ENCODE data around the gene CABLES1.

Gene CABLES1

DNA sequence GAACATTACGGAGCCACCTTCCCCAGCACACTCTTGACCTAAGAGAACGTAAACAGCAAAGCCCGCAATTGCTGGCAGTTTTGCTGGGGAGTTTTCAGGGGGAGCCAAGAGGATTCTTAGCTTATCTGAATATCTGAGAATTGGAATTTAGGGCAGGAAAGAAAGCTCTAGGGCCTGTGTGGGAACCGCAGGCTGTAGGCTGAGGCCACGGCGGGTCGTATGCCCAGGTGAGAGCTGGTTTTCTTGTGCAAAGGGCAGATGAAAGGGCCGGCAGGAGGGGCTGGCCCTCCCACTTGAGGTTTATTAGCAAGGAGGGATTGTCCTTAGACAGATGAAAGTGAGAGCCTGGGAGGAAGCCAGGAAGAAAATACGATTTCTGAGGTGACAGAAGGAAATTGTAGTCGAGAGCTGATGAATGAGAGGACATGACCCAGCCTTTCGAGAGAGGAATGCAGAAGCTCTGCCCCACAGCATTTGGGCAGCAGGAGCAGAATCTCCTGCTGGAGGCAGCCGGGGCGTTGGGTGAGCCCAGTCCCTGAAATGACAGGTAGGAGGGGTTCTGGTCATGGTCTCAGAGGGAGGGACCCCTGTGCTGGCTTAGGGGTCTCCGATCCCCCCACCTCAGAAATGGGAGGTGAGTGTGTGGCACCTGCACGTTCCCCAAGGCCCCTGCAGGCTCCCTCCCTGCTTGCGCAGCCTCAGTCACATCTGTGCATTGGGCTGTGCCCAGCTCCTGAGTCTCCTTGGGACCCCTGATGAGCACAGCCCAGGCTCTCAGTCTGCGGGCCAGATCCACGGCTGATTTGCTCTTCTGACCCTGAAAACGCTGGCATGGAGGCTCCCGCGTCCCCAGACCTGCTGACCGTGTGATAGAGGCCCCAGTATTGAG, 61.1 kb downstream of the CABLES1 start:
- DNase-seq = no peak

DNA sequence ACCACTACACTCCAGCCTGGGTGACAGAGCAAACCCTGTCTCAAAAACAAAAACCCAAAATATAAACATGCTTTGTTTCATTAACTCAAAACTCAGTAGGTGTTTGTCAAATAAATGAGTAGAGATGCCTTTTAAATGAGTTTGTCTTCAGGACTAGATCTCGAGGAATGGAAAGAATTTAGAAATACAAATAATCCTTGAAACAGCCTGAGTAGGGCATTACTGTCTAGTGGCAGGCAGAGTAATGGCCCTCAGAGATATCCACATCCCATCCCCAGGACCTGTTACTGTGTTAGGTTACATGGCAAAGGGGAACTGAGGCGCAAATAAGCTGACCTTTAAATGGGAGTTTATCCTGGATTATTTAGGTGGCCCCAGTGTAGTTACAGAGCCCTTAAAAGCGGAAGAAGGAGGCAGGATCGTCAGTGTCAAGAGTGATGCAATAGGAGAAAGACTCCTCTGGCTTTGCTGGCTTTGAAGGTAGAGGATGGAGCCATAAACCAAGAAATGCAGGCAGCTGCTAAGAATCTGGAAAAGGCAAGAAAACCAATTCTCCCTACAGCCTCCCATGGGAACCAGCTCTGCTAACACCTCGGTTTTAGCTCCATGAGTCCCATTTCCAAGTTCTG, 63.0 kb downstream of the CABLES1 start:
- DNase-seq = no peak

DNA sequence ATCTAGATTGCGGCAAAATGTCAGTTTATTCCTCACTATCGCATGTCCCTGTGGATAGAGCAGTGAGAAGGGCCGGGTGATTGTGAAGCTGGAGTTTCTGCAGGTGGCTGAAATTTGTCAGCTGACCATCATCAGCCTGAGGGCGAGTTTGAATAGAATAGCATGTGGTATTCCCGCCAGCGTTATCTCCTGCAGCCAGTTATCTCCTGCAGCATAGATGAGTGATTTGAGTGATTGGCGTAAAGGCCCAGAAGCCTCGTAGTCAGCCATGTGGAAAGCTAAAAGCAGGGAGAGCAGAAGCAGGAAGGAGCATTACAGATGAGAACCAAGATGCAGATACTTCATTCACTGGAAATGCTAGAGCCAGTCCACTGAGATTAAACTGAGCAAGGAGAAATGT, 65.5 kb downstream of the CABLES1 start:
- DNase-seq = no peak

DNA sequence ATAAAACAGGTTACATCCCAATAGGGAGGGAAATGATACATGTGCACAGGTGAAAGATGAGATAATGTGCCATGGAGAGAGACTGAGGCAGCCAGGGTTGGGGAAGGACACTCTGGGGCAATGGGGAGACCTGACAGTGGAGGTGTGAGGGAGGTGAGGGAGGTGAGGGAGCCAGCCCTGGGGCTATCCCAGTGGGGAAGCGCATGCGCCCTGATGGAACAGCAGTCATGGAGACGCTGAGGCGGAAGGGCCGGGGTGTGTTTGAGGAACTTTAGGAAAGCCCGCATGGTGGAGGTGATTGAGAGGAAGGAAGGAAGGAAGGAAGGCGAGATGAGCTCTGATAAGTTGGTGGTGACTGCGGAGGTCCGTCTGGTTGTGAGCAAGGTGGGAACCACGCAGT, 66.5 kb downstream of the CABLES1 start:
- no peak for DNase-seq

DNA sequence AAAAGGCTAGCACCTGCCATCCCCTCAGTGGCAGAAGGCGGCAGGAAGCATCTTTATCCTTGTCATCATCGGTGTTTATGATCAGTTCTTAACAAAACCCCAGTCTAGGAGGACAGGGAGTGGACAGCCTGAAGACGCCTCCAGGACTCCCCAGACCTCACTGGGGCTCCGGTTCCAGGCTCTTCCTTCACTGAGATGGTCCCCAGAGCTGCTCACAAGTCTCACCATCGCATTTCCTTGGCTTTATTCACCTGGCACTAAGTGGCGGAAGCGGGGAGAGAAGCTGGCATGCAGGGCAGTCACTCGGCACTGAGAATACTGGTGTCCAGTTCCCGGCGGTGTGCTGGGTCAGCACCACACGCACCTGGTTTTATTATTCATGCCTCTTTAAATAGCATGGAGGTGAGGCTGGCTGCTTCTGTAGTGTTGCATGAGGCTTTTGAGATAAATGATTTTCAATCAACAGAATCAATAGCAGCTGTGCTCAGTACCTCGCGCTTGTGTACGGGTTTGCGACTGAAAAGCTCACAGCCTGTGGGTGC, 68.7 kb downstream of the CABLES1 start:
- no peak for DNase-seq

DNA sequence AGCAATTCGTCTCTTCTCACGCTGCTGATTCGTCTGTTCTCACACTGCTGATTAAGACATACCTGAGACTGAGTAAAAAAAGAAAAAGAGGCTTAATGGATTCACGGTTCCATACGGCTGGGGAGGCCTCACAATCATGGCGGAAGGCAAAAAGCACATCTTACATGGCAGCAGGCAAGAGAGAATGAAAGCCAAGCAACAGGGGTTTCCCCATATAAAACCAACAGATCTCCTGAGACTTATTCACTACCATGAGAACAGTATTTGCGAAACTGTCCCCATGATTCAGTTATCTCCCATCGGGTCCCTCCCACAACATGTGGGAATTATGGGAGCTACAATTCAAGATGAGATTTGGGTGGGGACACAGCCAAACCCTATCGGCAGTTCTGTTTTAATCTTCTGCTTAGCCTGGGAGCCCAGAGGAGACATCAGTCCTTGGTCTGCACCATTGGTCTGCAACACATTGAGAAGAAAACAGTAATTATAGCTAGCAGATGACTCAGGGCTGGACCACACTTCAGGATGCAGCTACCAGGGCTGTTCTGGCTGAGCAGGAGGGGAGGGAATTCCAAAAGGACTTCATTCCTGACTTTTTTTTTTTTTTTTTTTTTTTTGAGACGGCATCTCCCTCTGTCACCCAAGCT, 69.4 kb downstream of the CABLES1 start:
- DNase-seq = no peak

DNA sequence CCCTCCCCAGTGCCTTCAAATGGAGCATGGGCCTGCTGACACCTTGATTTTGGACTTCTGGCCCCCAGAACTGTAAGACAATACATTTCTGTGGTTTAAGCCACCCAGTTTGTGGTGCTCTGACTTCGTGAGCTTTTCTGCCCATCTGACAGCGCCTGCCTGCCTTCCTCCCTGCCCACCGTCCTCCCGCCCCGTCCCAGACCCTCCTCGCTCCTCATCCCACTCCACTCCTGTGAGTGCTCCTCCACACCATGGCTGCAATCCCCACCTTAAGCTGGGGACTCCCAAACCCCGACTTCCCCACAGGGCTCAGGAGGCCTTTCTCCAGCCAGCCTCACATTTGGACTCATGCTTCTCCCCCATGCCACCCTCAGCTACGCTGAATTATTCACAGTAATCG, 70.7 kb downstream of the CABLES1 start:
- DNase-seq = no peak

DNA sequence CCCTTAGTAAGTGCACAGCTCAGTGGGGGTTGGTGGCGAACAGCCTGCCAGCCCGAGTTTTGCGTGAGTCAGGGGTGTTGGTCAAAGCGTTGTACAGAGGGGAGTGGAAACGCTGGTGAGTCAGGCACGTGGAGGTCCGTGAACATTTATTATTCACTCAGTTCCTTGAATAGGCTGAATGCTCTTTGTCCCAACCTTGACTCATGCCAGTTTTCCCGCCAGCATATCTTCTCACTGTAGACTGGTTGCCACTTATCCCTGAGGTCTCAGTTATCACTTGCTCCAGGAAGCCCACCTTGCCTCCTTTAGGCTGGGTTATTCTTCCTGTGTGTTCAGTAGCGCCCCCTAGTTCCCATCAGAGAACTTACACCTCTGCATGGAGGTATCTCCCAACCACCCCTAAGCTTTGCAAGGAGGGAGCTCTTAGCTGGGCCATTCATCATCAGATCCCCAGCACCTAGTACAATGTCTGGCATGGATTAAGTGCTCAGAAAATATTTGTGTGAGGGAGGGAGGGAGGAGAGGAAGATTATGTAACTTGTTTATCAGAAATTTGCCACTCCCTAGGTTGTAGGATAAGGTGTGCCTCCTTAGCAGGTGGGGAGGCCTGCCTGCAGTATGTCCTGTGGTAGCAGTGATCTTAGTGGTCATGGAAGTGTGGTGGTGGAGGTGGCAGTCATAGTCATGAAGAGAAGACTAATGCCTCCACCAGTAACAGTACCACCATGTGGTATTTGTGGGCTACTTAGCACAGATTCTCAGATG, 72.1 kb downstream of the CABLES1 start:
- DNase-seq = no peak

DNA sequence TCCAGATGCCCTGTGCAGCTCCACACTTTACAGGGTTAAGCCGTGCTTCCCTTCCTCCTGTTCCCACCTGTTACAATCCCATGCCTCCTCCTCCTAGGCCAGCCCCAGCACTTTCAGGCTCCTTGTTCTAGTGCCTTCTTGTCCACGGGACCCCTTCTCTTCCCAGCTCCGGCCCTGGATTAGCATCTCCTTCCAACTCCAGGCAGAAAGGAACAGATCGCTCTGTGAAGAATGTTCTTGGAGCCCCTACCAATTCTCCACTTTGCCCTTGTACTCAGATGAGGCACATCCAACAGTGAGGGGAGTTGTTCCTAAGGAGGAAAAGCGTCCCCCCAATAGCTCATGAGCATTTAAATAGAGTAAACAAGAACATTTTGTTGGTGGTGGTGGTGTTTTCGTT, 72.7 kb downstream of the CABLES1 start:
- DNase-seq = no peak

DNA sequence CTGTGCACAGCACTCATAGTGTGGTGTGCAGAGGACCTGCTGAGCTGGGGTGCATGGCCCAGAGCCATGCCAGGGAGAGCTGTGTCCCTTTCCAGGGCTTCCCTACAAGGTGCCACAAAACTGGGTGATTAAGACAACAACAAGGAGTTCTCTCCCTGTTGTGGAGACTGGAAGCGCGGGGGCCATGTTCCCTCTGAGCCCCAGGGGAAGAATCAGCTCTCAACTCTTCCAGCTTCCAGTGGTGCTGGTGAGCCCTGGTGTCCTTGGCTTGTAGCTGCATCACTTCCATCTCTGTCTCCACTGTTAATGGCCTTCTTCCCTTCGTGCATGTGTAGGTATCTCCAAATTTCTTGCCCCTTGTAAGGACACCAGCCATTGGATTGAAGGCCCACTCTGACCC, 73.3 kb downstream of the CABLES1 start:
- DNase-seq = no peak

DNA sequence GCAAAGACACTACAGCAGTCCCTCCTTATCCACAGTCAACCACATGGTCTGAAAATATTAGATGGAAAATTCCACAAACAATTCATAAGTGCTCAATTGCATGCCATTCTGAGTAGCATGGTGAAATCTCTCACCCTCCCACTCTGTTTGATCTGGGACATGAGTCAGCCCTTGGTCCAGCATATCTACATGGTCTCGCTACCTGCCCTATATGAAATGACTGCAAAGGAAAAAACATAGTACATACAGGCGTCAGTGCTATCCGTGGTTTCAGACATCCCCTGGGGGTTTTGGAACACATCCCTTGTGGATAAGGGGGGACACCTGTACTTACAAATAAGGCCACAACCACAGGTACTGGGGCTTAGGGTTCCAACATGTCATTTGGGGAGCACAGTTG, 73.7 kb downstream of the CABLES1 start:
- peak; percentile 31 to 50 for DNase-seq

DNA sequence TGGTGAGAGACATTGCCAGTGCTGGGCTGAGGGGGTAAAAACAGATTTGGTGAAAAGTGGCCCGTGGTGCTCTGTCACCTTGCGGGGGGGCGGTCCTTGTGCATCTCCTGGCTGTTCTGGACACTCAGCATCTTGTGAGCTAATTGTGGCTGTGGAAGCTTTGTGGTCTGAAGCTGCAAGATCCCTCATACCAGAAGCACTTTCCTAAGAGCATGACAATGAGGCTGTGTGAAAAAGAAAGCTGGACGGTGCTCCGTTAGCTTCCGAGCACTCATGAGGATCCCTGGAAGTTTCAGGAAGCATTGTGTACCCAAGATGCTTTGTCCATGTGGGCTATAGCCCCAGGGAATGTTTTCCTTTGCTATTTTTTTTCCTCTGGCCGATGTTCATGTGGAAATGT, 74.5 kb downstream of the CABLES1 start:
- DNase-seq = no peak

DNA sequence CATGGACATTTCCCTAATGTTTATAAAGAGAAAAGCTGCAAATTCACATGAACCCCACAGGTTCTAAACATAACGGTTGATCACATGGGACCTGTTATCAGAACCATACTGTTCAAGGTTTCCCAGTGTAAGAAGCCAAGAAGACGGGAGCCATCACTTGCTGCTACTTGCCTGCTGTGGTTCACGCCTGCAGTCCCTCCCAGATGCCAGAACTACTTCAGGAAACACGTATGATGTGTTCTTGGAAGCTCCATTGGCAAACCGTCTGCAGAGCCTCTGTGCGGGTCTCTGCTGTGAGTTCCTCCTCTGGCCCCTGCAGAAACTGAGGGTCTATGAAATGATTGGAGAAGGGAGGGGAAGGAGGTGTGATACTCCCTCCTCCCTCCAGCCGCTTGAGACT, 75.2 kb downstream of the CABLES1 start:
- no peak for DNase-seq

DNA sequence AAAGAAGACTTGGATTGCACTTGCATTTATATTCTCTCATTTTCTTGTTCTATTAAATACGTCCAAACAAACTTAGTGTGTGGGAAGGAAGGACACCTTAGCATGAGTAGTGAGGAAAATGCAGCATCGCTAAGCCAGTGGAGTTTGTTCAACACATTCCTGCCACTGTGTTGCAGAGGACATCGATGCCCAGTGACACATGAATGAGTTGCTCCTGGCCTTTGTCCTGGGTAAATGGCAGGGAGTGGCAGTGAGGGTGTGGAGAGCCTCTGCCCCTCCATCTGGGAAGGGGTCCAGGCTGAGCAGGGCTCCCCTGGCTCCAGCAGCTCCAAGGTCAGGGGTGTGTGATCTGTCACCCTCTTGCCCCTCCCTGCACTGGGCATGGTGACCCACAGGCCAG, 75.9 kb downstream of the CABLES1 start:
- DNase-seq = no peak

DNA sequence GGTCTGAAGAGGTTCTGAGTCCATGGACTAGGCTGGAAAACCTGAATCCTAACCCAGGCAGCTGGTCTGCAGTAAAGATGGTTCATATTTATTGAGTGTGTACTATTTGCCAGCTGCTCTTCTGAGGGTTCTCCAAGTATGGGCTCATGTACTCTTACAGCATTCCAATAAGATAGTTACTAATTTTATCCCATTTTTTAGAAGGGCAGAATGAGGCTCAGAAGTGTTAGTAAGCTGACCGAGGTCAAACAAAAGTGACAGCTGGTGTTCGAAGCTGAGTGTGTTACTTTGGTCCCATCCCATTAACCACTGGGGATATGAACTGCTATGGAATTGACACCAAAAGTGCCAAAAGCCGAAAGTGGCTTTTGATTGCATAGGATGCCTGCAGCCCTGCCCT, 76.9 kb downstream of the CABLES1 start:
- DNase-seq = no peak

DNA sequence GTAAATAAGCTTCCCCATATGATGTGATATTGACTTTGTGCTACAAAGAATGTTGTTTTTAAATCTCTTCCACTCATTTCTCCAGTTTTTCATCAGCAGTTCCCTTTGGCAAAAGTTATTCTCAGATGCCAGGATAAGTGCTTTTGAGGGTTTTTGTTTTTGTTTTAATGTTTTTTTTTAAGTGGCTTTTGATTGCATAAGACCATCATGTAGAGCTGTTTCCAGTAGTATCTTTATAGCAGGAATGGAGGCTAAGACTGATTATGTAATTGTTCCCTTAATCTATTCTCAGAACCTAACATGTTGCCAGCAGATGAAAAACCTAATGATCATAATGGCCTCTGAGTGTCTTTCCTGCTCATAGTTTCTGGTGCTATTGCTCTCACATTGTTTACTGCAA, 77.9 kb downstream of the CABLES1 start:
- no peak for DNase-seq

DNA sequence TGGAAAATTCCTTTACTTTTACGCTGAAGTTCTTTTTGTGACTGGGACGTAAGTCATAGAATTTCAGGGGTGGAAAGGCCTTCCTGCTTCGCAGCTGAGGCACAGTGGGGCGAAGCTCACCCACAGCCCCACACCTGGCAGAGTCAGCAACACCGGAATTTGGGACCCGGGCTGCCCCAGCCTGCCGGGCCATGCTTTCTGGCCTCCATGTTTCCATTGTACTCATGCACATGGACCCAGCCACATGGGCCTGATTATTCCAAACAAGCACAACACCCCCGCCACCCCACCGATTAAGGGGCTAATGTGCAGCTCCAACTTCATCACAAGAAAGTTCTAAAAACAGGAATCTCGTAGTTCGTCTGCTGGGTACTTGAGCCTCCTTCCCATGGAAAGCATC, 82.5 kb downstream of the CABLES1 start:
- no peak for DNase-seq

DNA sequence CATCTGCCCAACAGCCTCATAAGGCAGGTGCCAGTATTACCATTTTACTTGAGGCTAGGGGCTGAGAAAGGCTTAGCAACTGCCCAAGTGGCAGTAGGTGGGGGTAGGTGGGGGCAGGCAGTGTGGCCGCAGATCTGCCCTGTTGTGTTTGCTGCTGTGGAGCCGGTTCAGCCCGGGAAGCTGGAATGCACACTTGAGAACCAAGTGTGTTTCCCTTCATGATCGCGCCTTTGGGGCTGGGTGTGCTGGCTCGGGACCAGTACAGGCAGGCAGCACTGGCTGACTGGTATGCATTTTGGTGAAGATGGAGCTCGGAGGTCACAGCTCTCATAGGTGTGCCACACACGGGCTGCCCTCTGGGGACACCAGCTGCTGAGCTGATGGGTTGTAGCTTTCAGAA, 85.1 kb downstream of the CABLES1 start:
- DNase-seq = no peak

DNA sequence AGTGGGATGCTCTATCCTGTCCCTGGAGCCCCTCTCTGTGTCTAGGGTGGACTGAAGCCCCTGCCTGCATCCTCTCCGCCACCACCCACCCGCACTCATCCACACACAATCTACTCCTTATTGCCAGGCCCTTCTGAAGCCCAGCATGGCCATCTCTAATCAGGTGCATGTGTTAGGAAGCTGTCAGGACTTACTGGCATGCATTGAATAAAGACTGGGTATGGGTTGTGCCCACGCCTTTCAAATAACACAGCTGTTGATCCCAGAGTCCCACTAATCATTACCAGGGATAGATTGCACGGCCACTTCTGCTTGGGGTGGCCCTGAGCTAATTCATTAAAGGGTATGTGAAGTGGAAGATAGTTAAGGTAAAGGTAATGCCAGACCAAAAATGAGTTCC, 88.4 kb downstream of the CABLES1 start:
- no peak for DNase-seq

DNA sequence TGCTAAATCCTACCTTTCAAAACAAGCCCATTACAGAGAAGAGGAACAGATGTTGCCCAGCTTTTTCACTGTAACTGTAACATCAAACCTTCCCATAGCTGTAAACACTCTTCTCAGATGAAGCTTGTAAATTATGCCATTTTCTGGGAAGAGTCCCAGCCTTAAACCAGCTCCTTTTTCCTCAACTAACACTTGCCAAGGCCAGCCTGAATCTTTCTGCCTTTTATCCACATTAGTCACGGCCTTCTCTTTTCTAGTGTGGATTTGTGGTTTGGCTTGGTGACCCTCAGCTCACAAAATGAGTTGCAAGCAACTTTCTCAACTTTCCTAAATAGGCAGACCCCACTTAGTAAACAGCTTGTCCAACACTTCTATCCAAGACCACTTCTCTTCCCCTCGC, 90.2 kb downstream of the CABLES1 start:
- no peak for DNase-seq

DNA sequence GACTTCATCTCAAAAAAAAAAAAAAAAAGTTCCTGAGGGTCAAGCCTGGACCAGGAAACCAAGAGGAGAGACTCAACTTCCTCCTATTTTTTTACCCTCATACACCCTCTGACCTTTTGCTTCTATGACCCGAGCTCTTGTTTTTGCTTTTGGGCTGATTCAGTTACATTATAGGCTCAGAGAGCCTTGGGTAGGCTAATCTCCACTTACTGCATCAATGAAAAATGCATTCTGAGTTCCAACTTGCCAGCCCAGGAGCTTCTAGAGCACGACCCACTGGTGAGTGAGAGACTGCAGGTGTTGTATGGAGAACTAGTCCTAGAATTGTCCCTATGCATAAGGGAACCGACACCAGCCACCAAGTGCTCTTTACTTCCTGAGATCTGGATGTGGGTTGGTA, 91.1 kb downstream of the CABLES1 start:
- DNase-seq = no peak

DNA sequence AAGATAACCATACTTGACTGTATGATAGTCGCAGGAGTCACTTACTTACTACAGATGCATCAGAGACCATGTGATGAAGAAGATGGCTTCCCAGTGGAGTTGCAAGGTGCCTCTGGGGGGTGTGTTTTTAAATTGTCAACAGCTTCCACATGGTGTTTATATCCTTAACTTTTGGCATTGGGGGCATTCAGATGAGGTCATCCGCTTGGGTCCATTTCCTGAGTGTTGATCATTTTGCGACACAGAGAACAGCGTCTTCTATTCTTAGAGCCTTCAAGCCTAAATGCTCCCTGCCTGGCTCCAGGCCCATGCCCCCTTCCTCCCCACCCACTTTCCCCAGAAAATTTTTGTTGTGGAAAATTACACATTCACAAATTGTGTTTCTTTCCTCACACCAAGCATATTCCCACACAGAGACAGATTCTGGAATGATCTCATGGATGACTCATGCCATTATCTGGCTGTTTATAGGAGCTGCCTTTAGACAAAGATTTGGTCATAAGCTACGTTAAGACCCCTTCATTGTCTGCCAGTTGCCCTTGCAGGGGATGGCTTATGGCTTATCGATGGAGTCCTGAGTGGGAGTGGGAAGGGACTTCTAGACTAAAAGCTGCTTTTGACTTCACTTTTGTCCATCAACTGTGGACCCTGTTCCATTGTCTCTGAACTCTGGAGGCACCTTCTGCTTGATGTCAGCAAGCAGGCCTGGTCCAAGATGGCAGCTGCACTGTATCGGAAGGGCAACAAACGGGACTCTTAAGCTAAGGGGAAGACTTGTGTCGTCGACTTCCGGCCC, 91.8 kb downstream of the CABLES1 start:
- DNase-seq = no peak

Data from activated CD4-positive, alpha-beta T cell treated with anti-CD3 and anti-CD28 coated beads, Interleukin-2, amount 50 U/mL, for 48 hours (primary cell).